GM18526 (cell line): ENCODE measurements around the gene KIRREL1.

ENCODE experiments used
- POLR2A ChIP-seq: IDR thresholded peaks from 3 replicates; pipeline ENCODE4 v1.6.1; 2011; ENCODE audit not compliant: insufficient read length; ENCODE audit errors: extremely low read depth

The KIRREL1 gene

DNA sequence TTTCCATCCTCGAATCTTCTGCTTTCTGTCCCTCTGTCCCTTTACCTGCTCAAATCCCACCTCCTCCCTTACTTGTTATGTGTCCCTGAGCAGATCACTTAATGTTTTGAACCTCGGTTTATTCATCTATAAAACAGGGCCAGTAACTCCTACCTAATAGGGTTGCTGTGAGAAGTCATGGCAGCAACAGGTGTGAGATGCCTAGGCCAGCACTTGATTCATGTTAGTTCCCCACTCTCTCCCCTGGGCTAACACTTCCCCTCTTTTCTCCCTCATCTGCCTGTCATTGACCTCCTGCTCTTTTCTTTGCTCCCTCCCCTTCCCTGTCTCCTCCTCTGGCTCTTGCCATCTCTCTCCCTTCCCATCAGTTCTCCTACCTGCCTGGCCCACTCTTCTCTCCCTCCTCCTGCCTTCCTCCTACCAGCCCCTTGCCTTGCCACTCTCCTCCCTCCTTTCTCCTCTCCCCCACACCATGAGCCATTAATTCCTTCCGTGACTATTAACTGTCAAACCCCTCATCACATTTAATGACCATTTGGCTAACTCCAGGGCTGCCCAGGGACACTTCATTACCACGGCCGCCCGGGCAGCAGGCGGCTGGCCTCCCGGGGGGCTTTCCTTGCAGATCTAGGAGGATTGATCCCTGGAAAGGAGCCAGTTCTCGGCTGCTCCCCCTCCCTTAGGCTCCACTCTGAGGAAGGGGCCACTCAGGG lies 96.6 kb downstream of the KIRREL1 start:
- no peak for TF ChIP-seq POLR2A

GRCh38 chr1:158093376-158093775 lies 99.9 kb downstream of the KIRREL1 start:
- TF ChIP-seq POLR2A: no peak

DNA sequence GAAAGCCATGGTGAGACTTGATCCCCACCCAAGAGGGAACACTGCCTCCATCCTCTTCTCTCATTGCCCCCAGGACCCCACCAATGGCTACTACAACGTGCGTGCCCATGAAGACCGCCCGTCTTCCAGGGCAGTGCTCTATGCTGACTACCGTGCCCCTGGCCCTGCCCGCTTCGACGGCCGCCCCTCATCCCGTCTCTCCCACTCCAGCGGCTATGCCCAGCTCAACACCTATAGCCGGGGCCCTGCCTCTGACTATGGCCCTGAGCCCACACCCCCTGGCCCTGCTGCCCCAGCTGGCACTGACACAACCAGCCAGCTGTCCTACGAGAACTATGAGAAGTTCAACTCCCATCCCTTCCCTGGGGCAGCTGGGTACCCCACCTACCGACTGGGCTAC lies 101.1 kb downstream of the KIRREL1 start:
- no peak for TF ChIP-seq POLR2A

- no peak for TF ChIP-seq POLR2A
Observed at GRCh38 chr1:158095737-158096335, 102.4 kb downstream of the KIRREL1 start.

DNA sequence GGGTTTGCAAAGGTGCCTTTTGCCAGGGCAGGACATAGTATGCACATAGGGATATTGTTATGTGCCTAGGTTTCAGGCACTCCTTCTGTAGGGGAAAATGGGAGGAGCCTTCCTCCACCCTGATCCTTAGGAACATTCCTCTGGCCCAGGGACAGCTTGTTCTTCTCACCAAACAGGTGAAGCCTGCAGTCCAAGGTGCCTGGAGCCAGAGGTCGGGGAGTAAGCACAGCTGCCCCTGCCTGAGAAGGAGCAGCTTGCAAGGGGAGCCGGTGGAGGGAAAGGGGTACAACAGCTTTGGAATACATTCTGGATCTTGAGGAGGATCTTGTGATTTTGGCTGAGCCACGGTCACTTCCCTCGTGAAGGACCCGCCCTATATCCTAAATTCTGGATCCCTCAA lies 104.8 kb downstream of the KIRREL1 start:
- no peak for TF ChIP-seq POLR2A

DNA sequence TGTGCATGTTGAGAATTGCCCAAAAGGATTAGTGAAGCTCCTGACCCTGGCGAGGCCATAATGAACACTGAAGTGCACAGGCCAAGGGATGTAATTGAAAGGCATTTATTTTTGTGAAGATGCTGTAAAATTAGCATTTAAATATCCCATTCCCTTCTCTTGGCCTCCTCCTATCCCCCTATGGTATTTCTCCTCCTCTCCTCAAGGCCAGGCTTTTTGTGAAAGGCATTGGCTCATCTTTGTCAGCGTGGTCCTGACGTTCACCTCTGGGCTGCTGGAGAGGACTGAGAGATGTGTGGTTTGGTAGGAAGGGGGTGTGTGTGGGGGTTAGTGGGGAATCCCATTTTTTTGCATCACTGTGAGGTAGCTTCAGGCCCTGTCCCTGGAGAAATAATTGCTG lies 105.7 kb downstream of the KIRREL1 start:
- no peak for TF ChIP-seq POLR2A

DNA sequence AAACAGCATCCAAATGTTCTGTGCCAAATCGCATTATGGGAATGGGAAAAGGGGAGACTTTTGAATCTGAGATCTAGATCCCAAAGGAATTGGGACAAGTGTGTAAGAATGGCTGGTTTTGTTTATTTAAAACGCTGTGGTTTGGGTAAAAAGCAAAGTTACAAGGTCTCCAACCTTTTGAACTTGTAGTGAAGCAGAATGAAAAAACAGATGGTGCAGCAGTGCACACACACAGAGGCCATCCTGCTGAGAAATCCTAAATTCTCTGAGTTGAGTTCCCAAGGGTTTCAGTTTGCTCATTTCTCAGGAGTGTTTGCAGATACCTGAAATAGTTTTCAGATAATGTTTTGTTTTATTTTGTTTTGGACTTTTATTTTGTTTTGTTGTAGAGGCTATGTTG lies 107.1 kb downstream of the KIRREL1 start:
- TF ChIP-seq POLR2A: no peak

DNA sequence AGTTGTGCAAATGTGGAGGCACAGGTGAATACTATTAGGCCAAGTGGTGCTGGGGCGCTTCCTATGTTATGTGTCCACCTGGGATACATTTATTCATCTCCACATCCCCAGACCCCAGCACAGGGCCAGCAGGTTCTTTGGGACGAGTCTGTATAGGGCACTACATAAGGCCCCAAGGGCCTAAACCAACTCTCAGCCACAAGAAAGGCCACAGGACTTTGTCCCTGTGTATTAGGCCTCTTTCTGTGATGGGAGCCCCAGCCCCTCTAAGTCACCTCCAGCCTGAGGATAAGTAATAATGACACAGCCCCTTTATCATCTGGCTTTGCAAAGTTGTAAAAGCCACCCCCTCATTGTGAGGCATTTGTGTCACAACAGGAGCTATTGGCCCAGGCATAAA lies 108.0 kb downstream of the KIRREL1 start:
- no peak for TF ChIP-seq POLR2A

- no peak for TF ChIP-seq POLR2A
Observed at GRCh38 chr1:158101927-158102326, 108.5 kb downstream of the KIRREL1 start.

DNA sequence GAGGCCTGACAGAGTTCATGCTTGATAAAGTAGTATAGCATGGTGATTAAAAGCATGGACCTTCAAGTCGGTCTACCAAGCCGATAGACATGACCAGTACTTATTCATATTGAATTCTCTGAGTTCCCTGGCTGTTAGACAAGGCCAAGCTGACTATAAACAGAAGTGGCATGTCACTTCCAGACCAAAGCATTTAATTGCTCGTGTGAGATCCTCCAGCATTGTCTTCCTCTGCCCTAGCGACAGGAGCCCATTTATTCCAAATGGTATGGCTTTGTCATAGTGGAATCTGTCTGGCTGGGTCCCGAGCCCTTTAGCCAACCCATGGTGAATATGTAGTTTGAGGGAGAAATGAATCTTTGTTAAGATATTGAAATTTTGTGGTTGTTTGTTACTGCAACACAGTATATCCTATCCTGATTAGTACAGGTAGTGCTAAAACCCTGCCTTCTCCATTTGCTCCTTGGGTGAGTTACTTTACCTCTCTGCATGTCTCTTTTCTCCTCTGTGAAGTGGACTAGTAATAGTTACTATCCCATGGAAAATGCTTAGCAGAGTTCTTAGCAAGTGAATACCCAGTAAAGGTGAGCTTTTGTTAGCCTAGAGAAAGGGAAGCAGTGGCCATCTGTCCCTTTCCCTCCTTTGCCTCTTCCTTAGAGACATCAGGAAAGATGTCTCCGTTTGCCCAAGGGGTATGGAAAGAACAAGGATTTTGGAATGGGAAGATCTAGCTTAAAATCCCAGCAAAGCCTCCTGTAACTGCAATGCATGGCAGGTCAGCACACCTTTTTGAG lies 109.6 kb downstream of the KIRREL1 start:
- TF ChIP-seq POLR2A: no peak

DNA sequence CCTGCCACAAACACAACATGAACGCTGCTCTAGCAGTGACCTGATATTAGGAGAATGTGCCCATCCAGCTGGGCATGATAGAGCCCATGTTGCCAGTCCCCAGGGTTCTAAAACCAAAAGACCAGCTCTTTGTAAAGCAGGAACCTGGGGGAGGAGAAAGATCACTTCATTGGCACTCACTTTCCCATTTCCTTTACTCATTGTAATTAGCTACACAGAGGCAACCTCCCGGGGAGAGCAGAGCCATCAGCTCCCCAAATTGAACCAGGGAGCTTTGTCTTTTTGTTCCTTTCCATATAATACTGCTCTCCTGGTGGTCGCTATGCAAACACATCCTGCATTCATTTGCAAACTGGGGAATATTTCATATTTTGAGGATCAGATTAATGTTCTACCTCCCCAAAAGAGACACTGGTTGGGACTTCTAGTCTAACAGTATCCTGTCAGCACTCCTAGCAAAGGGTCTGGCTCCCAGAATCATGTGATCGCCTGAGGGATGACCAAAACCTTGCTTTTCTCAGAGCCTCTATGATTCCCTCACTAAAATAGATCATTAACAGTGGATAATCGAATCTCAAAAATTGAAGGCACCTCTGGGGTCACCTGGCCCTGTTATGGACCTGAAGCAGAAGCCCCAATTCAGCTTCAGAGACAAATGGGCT lies 110.5 kb downstream of the KIRREL1 start:
- TF ChIP-seq POLR2A: no peak

DNA sequence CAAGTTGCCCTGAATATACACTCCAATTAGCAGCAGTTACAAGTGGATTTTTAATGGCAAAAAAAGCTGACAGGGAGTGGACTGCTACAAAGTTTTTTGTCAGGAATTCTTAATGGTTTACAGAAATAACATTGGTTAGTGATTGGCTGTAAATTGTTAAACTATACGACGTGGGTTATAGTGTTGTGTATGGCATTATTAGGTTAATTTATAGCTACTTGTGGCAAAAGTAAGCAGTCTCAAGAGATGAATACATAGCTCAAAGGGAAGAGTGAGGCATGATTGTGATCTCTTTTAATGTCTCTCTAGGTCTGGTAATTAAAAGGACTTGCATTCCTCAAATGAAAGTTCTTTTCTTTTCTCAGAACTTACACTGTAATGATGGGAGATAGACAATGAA lies 111.4 kb downstream of the KIRREL1 start:
- TF ChIP-seq POLR2A: no peak

DNA sequence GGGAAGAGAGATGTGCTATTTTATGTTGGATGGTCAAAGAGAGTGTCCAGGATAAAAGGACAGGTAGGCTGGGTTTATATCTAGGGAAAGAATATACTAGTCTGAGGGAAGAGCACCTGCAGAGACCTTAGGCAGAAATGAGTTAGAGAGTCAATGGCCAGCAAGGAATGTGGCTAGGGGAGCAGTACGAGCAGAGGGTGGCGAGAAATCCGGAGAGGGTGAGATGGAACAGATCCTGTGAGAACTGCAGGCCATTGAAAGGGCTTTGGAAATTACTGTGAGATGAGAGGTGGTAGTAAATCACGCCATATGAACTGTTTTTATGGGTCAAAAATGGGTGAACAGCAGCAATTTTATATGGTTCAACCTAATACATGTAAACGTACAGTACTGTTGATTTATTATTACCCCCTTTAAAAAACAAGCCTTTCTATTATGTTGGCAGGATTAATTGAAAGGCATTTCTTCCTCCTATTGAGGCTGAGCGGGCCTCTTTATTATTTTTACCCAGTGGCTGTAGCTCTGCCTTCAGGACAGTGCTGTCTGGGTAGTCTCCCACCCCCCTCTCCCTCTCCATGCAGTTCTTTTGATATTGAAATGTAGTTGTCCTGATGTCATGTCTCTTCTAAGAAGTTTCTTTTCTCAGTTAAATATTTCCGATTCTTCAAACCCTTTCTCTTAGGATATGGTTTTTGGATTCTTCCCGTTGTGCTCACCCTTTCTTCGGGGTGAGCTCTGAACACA lies 112.1 kb downstream of the KIRREL1 start:
- TF ChIP-seq POLR2A: no peak

DNA sequence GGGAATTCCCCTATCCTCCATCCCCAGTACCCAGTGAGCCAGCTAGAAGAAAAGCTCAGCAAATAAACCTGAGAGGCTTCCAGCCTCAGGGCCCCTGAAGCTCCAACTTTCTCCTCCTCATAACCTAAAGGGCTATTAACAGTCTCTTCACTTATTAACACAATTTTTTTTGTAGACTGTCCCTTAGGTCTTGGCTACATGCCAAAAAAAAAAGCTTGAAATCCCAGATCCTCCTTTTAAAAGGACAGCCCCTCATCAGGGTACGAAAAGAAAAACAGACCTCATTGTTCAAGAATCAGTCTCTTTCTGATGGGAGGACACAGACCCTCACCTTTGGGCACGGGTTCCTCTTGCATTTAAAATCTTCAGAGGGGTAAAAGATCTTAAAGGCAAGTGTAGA lies 114.5 kb downstream of the KIRREL1 start:
- no peak for TF ChIP-seq POLR2A

GRCh38 chr1:158112994-158113758 lies 119.7 kb downstream of the KIRREL1 start:
- TF ChIP-seq POLR2A: no peak

DNA sequence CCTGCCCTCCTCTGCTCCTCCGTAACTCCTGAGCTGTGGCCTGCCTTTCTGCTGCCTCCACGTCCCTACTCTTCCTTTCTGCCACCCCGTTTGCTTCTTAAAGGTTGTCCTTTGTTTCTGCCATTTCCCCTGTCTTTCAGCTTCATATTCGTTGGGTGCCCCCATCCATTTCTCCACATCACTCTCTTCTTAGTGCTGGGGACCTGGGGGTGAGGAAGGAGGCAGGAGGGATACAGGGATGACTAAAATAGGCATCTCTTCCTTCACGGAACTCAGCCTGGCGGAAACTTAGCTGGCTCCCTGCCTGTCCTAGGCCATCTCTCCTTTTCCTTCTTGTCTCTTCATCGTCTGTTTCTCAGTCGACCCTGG lies 120.3 kb downstream of the KIRREL1 start:
- no peak for TF ChIP-seq POLR2A
